ENCODE results near the gene XYLT1. TPM values are rescaled to one million over a fixed set of nuclear protein-coding genes. Genes with fewer than 3 reads are reported as not detected.

The XYLT1 gene
- total RNA-seq, 2 donors from 2014 or later = 5.1 to 19.3 TPM

DNA sequence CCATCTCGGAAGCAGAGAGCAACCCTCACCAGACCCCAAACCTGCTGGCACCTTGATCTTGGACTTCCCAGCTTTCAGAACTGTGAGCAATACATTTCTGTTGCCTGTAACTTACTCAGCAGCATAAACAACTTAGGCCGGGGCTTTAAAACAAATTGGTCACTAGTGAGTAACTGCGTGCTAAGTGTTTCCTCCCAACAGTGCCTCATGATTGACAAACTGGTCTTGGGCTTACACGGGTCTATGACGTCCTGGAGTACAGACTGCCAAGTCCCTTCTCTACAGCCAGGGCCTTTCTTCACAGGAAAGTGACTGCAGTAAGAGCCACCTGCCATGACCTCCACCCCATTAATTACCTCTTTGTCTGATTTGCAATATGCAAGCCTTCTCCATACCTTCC, 136.7 kb downstream of the XYLT1 start:
- Histone ChIP-seq H3K4me1 (replicated peaks) (no peaks in the 10 kb centered on the region), H3K4me3 (no peak overlapping the region), H3K9me3 (no peaks in the 10 kb centered on the region), H3K27ac (no peak overlapping the region), H3K36me3 (no peaks in the 10 kb centered on the region), H3K27me3 (replicated peaks; ENCODE audit: insufficient read depth) (no peaks in the 10 kb centered on the region)
- 78% methylated on average over 5 of the region's 5 CpGs for whole genome bisulfite sequencing
- DNase-seq (ENCODE audit: low spot score) = no peak
- intact Hi-C loops (cut with DNase I) = no loop called here
- no peak for TF ChIP-seq POLR2A (IDR thresholded peaks at IDR 0.05)
- TF ChIP-seq, protein P1, sequence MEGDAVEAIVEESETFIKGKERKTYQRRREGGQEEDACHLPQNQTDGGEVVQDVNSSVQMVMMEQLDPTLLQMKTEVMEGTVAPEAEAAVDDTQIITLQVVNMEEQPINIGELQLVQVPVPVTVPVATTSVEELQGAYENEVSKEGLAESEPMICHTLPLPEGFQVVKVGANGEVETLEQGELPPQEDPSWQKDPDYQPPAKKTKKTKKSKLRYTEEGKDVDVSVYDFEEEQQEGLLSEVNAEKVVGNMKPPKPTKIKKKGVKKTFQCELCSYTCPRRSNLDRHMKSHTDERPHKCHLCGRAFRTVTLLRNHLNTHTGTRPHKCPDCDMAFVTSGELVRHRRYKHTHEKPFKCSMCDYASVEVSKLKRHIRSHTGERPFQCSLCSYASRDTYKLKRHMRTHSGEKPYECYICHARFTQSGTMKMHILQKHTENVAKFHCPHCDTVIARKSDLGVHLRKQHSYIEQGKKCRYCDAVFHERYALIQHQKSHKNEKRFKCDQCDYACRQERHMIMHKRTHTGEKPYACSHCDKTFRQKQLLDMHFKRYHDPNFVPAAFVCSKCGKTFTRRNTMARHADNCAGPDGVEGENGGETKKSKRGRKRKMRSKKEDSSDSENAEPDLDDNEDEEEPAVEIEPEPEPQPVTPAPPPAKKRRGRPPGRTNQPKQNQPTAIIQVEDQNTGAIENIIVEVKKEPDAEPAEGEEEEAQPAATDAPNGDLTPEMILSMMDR (IDR thresholded peaks at IDR 0.05) = no peak
- TF ChIP-seq POLR2AphosphoS5 (IDR thresholded peaks at IDR 0.05) = no peak

GRCh38 chr16:17333229-17333628, 137.5 kb downstream of the XYLT1 start:
- WGBS = 71% methylated on average over 2 of the region's 2 CpGs
- H3K9me3 ChIP-seq = no peaks in the 10 kb centered on the region
- TF ChIP-seq POLR2A (IDR thresholded peaks at IDR 0.05) (no peak), POLR2AphosphoS5 (IDR thresholded peaks at IDR 0.05) (no peak)
- TF ChIP-seq, protein P1 (IDR thresholded peaks at IDR 0.05) = no peak
- no peaks in the 10 kb centered on the region for H3K27me3 ChIP-seq (replicated peaks; ENCODE audit: insufficient read depth)
- intact Hi-C loops (cut with DNase I) = no loop called here
- no peak for DNase-seq (ENCODE audit: low spot score)
- H3K4me3 ChIP-seq = no peak overlapping the region
- no peaks in the 10 kb centered on the region for H3K36me3 ChIP-seq
- no peaks in the 10 kb centered on the region for H3K4me1 ChIP-seq (replicated peaks)
- no peak overlapping the region for H3K27ac ChIP-seq

- no peak for TF ChIP-seq POLR2A (IDR thresholded peaks at IDR 0.05)
- TF ChIP-seq, protein P1 (IDR thresholded peaks at IDR 0.05) = no peak
- no peak for TF ChIP-seq POLR2AphosphoS5 (IDR thresholded peaks at IDR 0.05)
- 96% methylated on average over 4 of the region's 4 CpGs for WGBS
- Histone ChIP-seq H3K9me3 (no peaks in the 10 kb centered on the region), H3K36me3 (no peaks in the 10 kb centered on the region), H3K27ac (no peak overlapping the region), H3K4me3 (no peak overlapping the region), H3K27me3 (replicated peaks; ENCODE audit: insufficient read depth) (no peaks in the 10 kb centered on the region), H3K4me1 (replicated peaks) (no peaks in the 10 kb centered on the region)
- intact Hi-C loops (cut with DNase I) = no loop called here
- DNase-seq (ENCODE audit: low spot score) = no peak
Measured at GRCh38 chr16:17331991-17332390, 138.8 kb downstream of the XYLT1 start.

DNA sequence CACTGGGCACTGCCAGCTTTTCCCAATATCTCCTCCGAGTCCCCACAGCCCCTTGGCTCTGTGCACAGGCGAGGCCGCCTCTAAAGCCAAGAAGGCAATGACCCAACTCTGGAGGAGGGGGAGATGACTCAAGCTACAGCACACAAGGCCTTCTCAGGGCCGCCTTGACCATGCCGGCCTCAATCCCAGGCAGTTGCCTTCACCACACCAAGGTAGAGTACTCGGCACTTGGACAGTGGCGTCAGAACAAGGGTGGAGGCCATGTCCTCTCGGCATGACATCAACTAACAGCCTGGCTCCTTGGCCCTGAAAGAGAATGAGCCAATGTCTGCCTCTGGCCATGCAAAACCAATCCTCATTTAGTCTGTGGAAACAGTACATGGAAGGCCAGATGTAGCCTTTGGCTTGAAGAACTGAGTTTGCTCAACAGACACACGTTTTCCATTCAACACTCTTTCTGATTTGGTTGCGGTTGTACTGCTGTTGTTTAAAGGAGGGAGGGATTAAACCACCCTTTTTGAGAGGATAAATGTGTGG, 139.6 kb downstream of the XYLT1 start:
- no peaks in the 10 kb centered on the region for H3K36me3 ChIP-seq
- WGBS = 76% methylated on average over 8 of the region's 10 CpGs
- H3K4me3 ChIP-seq = no peak overlapping the region
- TF ChIP-seq POLR2AphosphoS5 (IDR thresholded peaks at IDR 0.05) = no peak
- TF ChIP-seq, protein P1 (IDR thresholded peaks at IDR 0.05) = no peak
- TF ChIP-seq POLR2A (IDR thresholded peaks at IDR 0.05) = no peak
- no peak overlapping the region for H3K27ac ChIP-seq
- H3K9me3 ChIP-seq = no peaks in the 10 kb centered on the region
- no peaks in the 10 kb centered on the region for H3K4me1 ChIP-seq (replicated peaks)
- intact Hi-C loops (cut with DNase I) = no loop called here
- H3K27me3 ChIP-seq (replicated peaks; ENCODE audit: insufficient read depth) = no peaks in the 10 kb centered on the region
- DNase-seq (ENCODE audit: low spot score) = no peak

DNA sequence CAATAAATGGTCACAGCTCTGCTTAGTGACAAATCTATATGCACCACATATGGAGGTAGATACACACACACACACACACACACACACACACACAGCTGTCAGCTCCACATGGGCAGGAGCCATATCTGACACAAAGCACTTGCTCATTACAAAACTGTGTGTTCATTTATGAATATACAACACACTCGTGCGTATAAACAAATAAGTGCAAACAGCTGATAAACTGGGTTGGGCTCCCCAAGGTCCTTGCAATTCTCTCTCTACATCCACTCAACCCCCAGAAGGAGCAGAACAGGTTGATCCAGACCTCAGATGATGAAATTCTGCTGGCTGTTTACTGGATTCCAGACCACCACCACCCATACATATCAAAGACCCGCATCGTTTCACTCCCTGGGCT, 140.7 kb downstream of the XYLT1 start:
- 67% methylated on average over 4 of the region's 4 CpGs for WGBS
- intact Hi-C loops (cut with DNase I) = no loop called here
- no peaks in the 10 kb centered on the region for H3K9me3 ChIP-seq
- H3K27me3 ChIP-seq (replicated peaks; ENCODE audit: insufficient read depth) = no peaks in the 10 kb centered on the region
- H3K27ac ChIP-seq = peak overlapping the region; percentile 63 to 70
- no peak overlapping the region for H3K4me3 ChIP-seq
- no peaks in the 10 kb centered on the region for H3K36me3 ChIP-seq
- no peak for DNase-seq (ENCODE audit: low spot score)
- no peaks in the 10 kb centered on the region for H3K4me1 ChIP-seq (replicated peaks)
- TF ChIP-seq POLR2AphosphoS5 (IDR thresholded peaks at IDR 0.05) = no peak
